GM12878 (cell line): ENCODE data around the gene HSPBAP1. TPM values are rescaled to one million over a fixed set of nuclear protein-coding genes. Genes with fewer than 3 reads are reported as not detected.

Experiments
- ATAC-seq: fragments of 200-7000 bp; cut with Tn5 transposase; 3 replicates; pipeline ENCODE4 v1.9.1; 2020; ENCODE audit warnings: mild to moderate bottlenecking, moderate library complexity
- BruUV-seq: library from RNA; stranded (reverse); fragments of 400-500 nt; replicated peaks from 2 replicates; lab custom pipeline; 2021; lab: Mats Ljungman, UMichigan
- CTCF ChIA-PET: fragments of 300-600 bp; sonication (Branson Sonifier 250); formaldehyde crosslinking; extraction: SDS; loops from one replicate; lab custom pipeline; 2021; ENCODE audit warnings: inconsistent platforms; lab: Yijun Ruan, JAX
- POLR2A ChIA-PET: fragments of 350-600 bp; formaldehyde crosslinking; extraction: SDS; loops from one replicate; lab custom pipeline; 2021; ENCODE audit warnings: inconsistent platforms; lab: Charles Lee
- RAD21 ChIA-PET: fragments of 300-600 bp; sonication (Branson Sonifier 250); formaldehyde crosslinking; loops from one replicate; lab custom pipeline; 2023; ENCODE audit warnings: antibody characterized with exemption; ENCODE audit not compliant: unreplicated experiment; lab: Charles Lee
- SMC1A ChIA-PET: fragments of 300-600 bp; sonication (Branson Sonifier 250); formaldehyde crosslinking; loops from one replicate; lab custom pipeline; 2023; ENCODE audit not compliant: unreplicated experiment, uncharacterized antibody; lab: Charles Lee
- DNase-seq: peaks from one replicate; pipeline ENCODE4 v3.0.0-alpha.2; 2011; ENCODE audit warnings: low read depth, low spot score
- FAIRE-seq: peaks from 3 replicates; lab custom pipeline; 2011; peaks lifted over from hg19 to GRCh38; lab: Jason Lieb, UNC
- H2AFZ ChIP-seq: 2 replicates; pipeline ENCODE4 v1.6.0; 2011; ENCODE audit warnings: low read depth, low read length, control low read depth; ENCODE audit not compliant: control insufficient read depth
- H3K27ac ChIP-seq: 2 replicates; pipeline ENCODE4 v1.5.1; 2011; ENCODE audit warnings: control low read depth; ENCODE audit not compliant: control insufficient read depth, insufficient read depth
- H3K27me3 ChIP-seq, 2 experiments: replicated peaks in 1 of 2; 2 replicates each; pipeline versions ENCODE4 v1.6.0 to v1.6.1; 2011; ENCODE audit warnings: low read length in 1 of 2; ENCODE audit not compliant: control insufficient read depth in 2 of 2, insufficient read depth in 2 of 2
- H3K36me3 ChIP-seq, 2 experiments: 2 replicates each; pipeline ENCODE4 v1.5.1; 2011; ENCODE audit warnings: low read length in 1 of 2; ENCODE audit not compliant: control insufficient read depth in 2 of 2, insufficient read depth in 2 of 2
- H3K4me1 ChIP-seq: 2 replicates; pipeline ENCODE4 v1.6.1; 2011; ENCODE audit warnings: mild to moderate bottlenecking, low read length, moderate library complexity, mixed read lengths; ENCODE audit not compliant: control insufficient read depth, insufficient read depth
- H3K4me2 ChIP-seq: 2 replicates; pipeline ENCODE4 v1.6.0; 2011; ENCODE audit warnings: control low read depth; ENCODE audit not compliant: control insufficient read depth, insufficient read depth
- H3K4me3 ChIP-seq: fragments of 200-600 bp; sonication (generic); 2 replicates; pipeline ENCODE4 v1.5.1; 2016
- H3K79me2 ChIP-seq: 2 replicates; pipeline ENCODE4 v1.6.0; 2011; ENCODE audit warnings: low read length; ENCODE audit not compliant: control insufficient read depth, insufficient read depth
- H3K9ac ChIP-seq: 2 replicates; pipeline ENCODE4 v1.8.0; 2011; ENCODE audit warnings: low read length, control low read depth, mixed read lengths; ENCODE audit not compliant: control insufficient read depth, insufficient read depth
- H3K9me3 ChIP-seq: replicated peaks from 3 replicates; pipeline ENCODE4 v1.5.1; 2011; ENCODE audit warnings: mild to moderate bottlenecking, low read length; ENCODE audit not compliant: control insufficient read depth, insufficient read depth
- H4K20me1 ChIP-seq: 2 replicates; pipeline ENCODE4 v1.6.0; 2011; ENCODE audit not compliant: control insufficient read depth, insufficient read depth
- ATF2 ChIP-seq: IDR thresholded peaks from 2 replicates; pipeline ENCODE4 v1.6.1; 2012; ENCODE audit warnings: low read length, inconsistent platforms
- BHLHE40 ChIP-seq, 2 experiments: fragments of 450-650 bp in 1 of 2; IDR thresholded peaks; 2 replicates each; pipeline ENCODE4 v1.6.1; 2011 to 2017; ENCODE audit warnings: low read depth in 2 of 2, borderline replicate concordance in 1 of 2, improper control_type of control experiment in 1 of 2, low read length in 1 of 2, mild to moderate bottlenecking in 1 of 2
- CBFB ChIP-seq: IDR thresholded peaks from 2 replicates; pipeline ENCODE4 v1.6.1; 2016; ENCODE audit warnings: antibody characterized with exemption, low read depth
- CBX5 ChIP-seq: sonication (generic); IDR thresholded peaks from 2 replicates; pipeline ENCODE4 v1.6.1; 2016; ENCODE audit warnings: low read depth, moderate library complexity, mild to moderate bottlenecking, inconsistent platforms
- CHD1 ChIP-seq: IDR thresholded peaks from 2 replicates; pipeline ENCODE4 v1.6.1; 2012; ENCODE audit warnings: low read depth, low read length, improper control_type of control experiment
- CREB1 ChIP-seq: IDR thresholded peaks from 2 replicates; pipeline ENCODE4 v1.6.1; 2012; ENCODE audit warnings: low read depth, mild to moderate bottlenecking, inconsistent platforms
- EZH2 ChIP-seq: IDR thresholded peaks from 2 replicates; pipeline ENCODE4 v1.6.1; 2012; ENCODE audit warnings: low read depth, mild to moderate bottlenecking, control low read depth, inconsistent platforms, low read length, borderline replicate concordance; ENCODE audit not compliant: control insufficient read depth
- FOXM1 ChIP-seq: IDR thresholded peaks from 2 replicates; pipeline ENCODE4 v1.6.1; 2012; ENCODE audit warnings: low read depth, mild to moderate bottlenecking, inconsistent platforms, low read length, moderate library complexity
- HDAC2 ChIP-seq: fragments of 200-600 bp; sonication (generic); IDR thresholded peaks from 2 replicates; pipeline ENCODE4 v1.6.1; 2017
- IKZF1 ChIP-seq: fragments of 450-650 bp; conservative IDR thresholded peaks from 2 replicates; pipeline ENCODE4 v1.6.1; 2017; ENCODE audit warnings: antibody characterized with exemption, mild to moderate bottlenecking
- JUND ChIP-seq: IDR thresholded peaks from 2 replicates; pipeline ENCODE4 v1.6.1; 2012; ENCODE audit warnings: low read depth, mild to moderate bottlenecking, low read length, improper control_type of control experiment, moderate library complexity
- LARP7 ChIP-seq: fragments of 450-650 bp; IDR thresholded peaks from 2 replicates; pipeline ENCODE4 v1.6.1; 2017; ENCODE audit warnings: mild to moderate bottlenecking
- MAX ChIP-seq: IDR thresholded peaks from 2 replicates; pipeline ENCODE4 v1.6.1; 2012; ENCODE audit warnings: low read depth, low read length, improper control_type of control experiment
- MEF2A ChIP-seq: IDR thresholded peaks from 2 replicates; pipeline ENCODE4 v1.6.1; 2011; ENCODE audit warnings: low read depth, mild to moderate bottlenecking, low read length, moderate library complexity; ENCODE audit not compliant: insufficient read depth
- NFIC ChIP-seq: IDR thresholded peaks from 2 replicates; pipeline ENCODE4 v1.6.1; 2012; ENCODE audit warnings: low read depth, mild to moderate bottlenecking, inconsistent platforms, low read length, moderate library complexity
- RCOR1 ChIP-seq: conservative IDR thresholded peaks from 2 replicates; pipeline ENCODE4 v1.6.1; 2012; ENCODE audit warnings: low read depth, low read length, improper control_type of control experiment
- SIN3A ChIP-seq: IDR thresholded peaks from 2 replicates; pipeline ENCODE4 v1.6.1; 2012; ENCODE audit warnings: low read depth, low read length, improper control_type of control experiment
- SUZ12 ChIP-seq: fragments of 200-600 bp; sonication (generic); IDR thresholded peaks from one replicate; pipeline ENCODE4 v1.6.1; 2018; ENCODE audit warnings: antibody characterized with exemption, mild to moderate bottlenecking; ENCODE audit not compliant: unreplicated experiment
- TCF3 ChIP-seq: IDR thresholded peaks from 2 replicates; pipeline ENCODE4 v1.6.1; 2012; ENCODE audit warnings: low read depth, mild to moderate bottlenecking, low read length, borderline replicate concordance; ENCODE audit not compliant: insufficient read depth
- WRNIP1 ChIP-seq: IDR thresholded peaks from 2 replicates; pipeline ENCODE4 v1.6.1; 2011; ENCODE audit warnings: low read depth, low read length, improper control_type of control experiment, borderline replicate concordance
- WGBS: methylation state at CpG from one replicate; pipeline ENCODE4 v1.1.6; 2016; ENCODE audit warnings: low lambda C conversion rate; ENCODE audit not compliant: insufficient replicate concordance, insufficient coverage; ENCODE audit errors: missing lambda C conversion rate; 5-methylcytosine and 5-hydroxymethylcytosine counted together
- in situ Hi-C: fragments of 300-500 bp; cut with MboI; formaldehyde crosslinking; loops from 9 replicates; pipeline ENCODE4 v1.14.3; 2018; ENCODE audit warnings: mixed read lengths
- intact Hi-C: fragments of 100-400 bp; cut with micrococcal nuclease; formaldehyde crosslinking; loops from one replicate; pipeline ENCODE4 v1.14.2; 2022; ENCODE audit not compliant: unreplicated experiment
- polyA plus RNA-seq, 11 experiments: library from polyadenylated mRNA; depleted of rRNA in 4 of 11; unstranded in 6 of 11; stranded (reverse) in 5 of 11; fragments of >200 nt; fragmentation: Nextera tagmentation in 4 of 11; fragmentation: Illumina TruSeq in 1 of 11; extraction: Ambion mirVana in 4 of 11; extraction: Trizol in 1 of 11; gene quantifications; 1 replicate in 1 of 11; 2 replicates in 10 of 11; pipeline versions ENCODE4 v1.2.1 to v1.2.3, GENCODE V29; 2011 to 2016; ENCODE audit warnings: inconsistent platforms in 2 of 11, missing spikeins in 2 of 11, low read depth in 1 of 11
- total RNA-seq, 4 experiments: library from RNA; depleted of rRNA in 3 of 4; stranded (reverse); fragments of >200 nt in 3 of 4; fragmentation: Illumina TruSeq in 1 of 4; extraction: Trizol in 1 of 4; gene quantifications; 2 replicates each; pipeline versions ENCODE4 v1.2.1 to v1.2.3, GENCODE V29; 2013 to 2021
- TF ChIP-seq, protein P1 (sequence below): IDR thresholded peaks from 2 replicates; pipeline ENCODE4 v1.6.1; 2012; ENCODE audit warnings: mild to moderate bottlenecking, low read depth, low read length

Gene HSPBAP1
- total and polyA plus RNA-seq, 10 of the 15 experiments (the other 5 are each of a cell fraction or from before 2014, with no cell fraction given) = 3.2 to 10.3 (median 7.9) TPM

DNA sequence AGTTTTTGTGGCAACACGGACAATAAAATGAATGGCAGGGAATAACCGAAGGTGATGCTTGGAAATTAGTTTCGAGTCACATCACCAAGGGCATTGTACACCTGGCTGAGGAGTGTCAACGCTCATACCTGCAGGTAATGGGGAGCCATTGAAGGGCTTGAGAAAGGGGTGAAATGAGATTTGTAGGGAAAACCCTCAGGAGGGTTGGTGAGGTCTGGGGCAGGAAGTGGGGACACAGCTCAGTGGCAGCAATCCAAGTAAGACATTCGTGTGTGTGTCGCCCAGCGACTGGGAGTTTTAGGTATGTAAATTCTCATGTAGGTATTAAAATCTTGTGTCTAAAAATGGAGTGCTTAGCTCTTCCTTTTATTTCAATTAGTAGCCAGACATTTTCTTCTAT is 98.7 kb downstream of the HSPBAP1 start:
- H3K4me2 ChIP-seq = peak overlapping the region; percentile 39; the same call in 1 of the 2 replicates
- H3K4me1 ChIP-seq = peaks cover 32% of the 10 kb centered on the region
- WGBS = 1% methylated on average over 7 of the region's 7 CpGs
- no peak overlapping the region for H2AFZ ChIP-seq
- no peak overlapping the region for H3K9ac ChIP-seq
- FAIRE-seq = peak; percentile 47
- peaks cover 8% of the 10 kb centered on the region for H3K79me2 ChIP-seq
- ChIA-PET RAD21 (interaction anchor here (0.6 to 4.4 kb wide), 6 partner anchors 11 to 186 kb away, joined by 3 to 30 read pairs (median 5); partner anchors contain the start of gene PARP14), SMC1A (interaction anchor here (0.6 to 7.3 kb wide), 17 partner anchors 14 to 389 kb away, joined by 3 to 91 read pairs (median 3); partner anchors contain the start of genes DTX3L, PARP14 and PARP9), POLR2A (interaction anchor here (0.5 to 2.3 kb wide), 8 partner anchors 15 to 161 kb away, joined by 3 to 12 read pairs (median 4); partner anchors contain the start of gene PARP14), CTCF (interaction anchor here (0.5 to 2.6 kb wide), 10 partner anchors 9 to 1078 kb away, joined by 3 to 11 read pairs (median 4); no protein-coding TSS in a partner anchor)
- peak overlapping the region; percentile 56 for H3K27ac ChIP-seq
- peaks cover 7% of the 10 kb centered on the region; the same call in 2 of the 3 replicates for H3K9me3 ChIP-seq
- peak; percentile 62 for DNase-seq
- no TSS peak for BruUV-seq
- H3K36me3 ChIP-seq = peaks cover 8 to 40% of the 10 kb centered on the region in 2 experiments
- H3K4me3 ChIP-seq = no peak overlapping the region
- ATAC-seq = peak; percentile 63
- intact Hi-C loops = no loop called here
- in situ Hi-C loops = no loop called here
- H3K27me3 ChIP-seq = no peaks in the 10 kb centered on the region
- H4K20me1 ChIP-seq = no peaks in the 10 kb centered on the region
- peak; percentile 59 for TF ChIP-seq IKZF1
- TF ChIP-seq TCF3 = no peak
- no peak for TF ChIP-seq FOXM1
- TF ChIP-seq LARP7 = no peak
- no peak for TF ChIP-seq CHD1
- TF ChIP-seq NFIC = no peak; the same call in 1 of the 2 replicates
- TF ChIP-seq BHLHE40 (IDR thresholded peaks at IDR 0.05; ENCODE audit: borderline replicate concordance in 1 of 2, low read depth in 2 of 2, low read length in 1 of 2) = no peak; a peak in 1 of 4 replicates
- TF ChIP-seq WRNIP1 = no peak
- no peak for TF ChIP-seq EZH2
- no peak for TF ChIP-seq MAX
- TF ChIP-seq JUND = no peak
- TF ChIP-seq CREB1 = 0 out of 2 replicates have a peak, but pooled peaks have one; percentile 22
- no peak for TF ChIP-seq RCOR1
- TF ChIP-seq HDAC2 = no peak
- TF ChIP-seq SIN3A = no peak
- TF ChIP-seq, protein P1, sequence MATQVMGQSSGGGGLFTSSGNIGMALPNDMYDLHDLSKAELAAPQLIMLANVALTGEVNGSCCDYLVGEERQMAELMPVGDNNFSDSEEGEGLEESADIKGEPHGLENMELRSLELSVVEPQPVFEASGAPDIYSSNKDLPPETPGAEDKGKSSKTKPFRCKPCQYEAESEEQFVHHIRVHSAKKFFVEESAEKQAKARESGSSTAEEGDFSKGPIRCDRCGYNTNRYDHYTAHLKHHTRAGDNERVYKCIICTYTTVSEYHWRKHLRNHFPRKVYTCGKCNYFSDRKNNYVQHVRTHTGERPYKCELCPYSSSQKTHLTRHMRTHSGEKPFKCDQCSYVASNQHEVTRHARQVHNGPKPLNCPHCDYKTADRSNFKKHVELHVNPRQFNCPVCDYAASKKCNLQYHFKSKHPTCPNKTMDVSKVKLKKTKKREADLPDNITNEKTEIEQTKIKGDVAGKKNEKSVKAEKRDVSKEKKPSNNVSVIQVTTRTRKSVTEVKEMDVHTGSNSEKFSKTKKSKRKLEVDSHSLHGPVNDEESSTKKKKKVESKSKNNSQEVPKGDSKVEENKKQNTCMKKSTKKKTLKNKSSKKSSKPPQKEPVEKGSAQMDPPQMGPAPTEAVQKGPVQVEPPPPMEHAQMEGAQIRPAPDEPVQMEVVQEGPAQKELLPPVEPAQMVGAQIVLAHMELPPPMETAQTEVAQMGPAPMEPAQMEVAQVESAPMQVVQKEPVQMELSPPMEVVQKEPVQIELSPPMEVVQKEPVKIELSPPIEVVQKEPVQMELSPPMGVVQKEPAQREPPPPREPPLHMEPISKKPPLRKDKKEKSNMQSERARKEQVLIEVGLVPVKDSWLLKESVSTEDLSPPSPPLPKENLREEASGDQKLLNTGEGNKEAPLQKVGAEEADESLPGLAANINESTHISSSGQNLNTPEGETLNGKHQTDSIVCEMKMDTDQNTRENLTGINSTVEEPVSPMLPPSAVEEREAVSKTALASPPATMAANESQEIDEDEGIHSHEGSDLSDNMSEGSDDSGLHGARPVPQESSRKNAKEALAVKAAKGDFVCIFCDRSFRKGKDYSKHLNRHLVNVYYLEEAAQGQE = no peak
- no peak for TF ChIP-seq CBFB
- no peak for TF ChIP-seq CBX5
- TF ChIP-seq SUZ12 = no peak
- no peak for TF ChIP-seq MEF2A
- no peak for TF ChIP-seq ATF2
